ENCODE data around the gene ANKRD36B.
"Not testable (repeated sequence)": the region's sequence is repeated elsewhere in the genome, so short reads cannot be mapped to it uniquely, and the experiment has no call there.

The ANKRD36B gene

GRCh38 chr2:97589598-97590510 lies at the start of gene ANKRD36B:
ANKRD36B (minus strand) TSS chr2:97589877; CDS start chr2:97589685, 192 bp downstream.
- DNase-seq, result peak; percentile 69

- DNase-seq, result not testable (repeated sequence)
Measured at GRCh38 chr2:97626049-97626430, 36.4 kb upstream of the ANKRD36B start.

- not testable (repeated sequence) for DNase-seq
Measured at GRCh38 chr2:97625354-97626048, 35.8 kb upstream of the ANKRD36B start.

GRCh38 chr2:97622976-97623375 lies 33.3 kb upstream of the ANKRD36B start:
- DNase-seq, result not testable (repeated sequence)

- DNase-seq, result not testable (repeated sequence)
Measured at GRCh38 chr2:97620492-97620891, 30.8 kb upstream of the ANKRD36B start.

- DNase-seq, result not testable (repeated sequence)
Measured at GRCh38 chr2:97618939-97619827, 29.5 kb upstream of the ANKRD36B start.

GRCh38 chr2:97617911-97618310 lies 28.2 kb upstream of the ANKRD36B start:
- no peak for DNase-seq

GRCh38 chr2:97615746-97616145 lies 26.1 kb upstream of the ANKRD36B start:
- DNase-seq, result not testable (repeated sequence)

GRCh38 chr2:97611895-97612294 lies 22.2 kb upstream of the ANKRD36B start:
- DNase-seq, result not testable (repeated sequence)

- not testable (repeated sequence) for DNase-seq
Measured at GRCh38 chr2:97608745-97609144, 19.1 kb upstream of the ANKRD36B start.

GRCh38 chr2:97605524-97606339 lies 16.1 kb upstream of the ANKRD36B start:
- DNase-seq, result not testable (repeated sequence)

- not testable (repeated sequence) for DNase-seq
Measured at GRCh38 chr2:97605109-97605508, 15.4 kb upstream of the ANKRD36B start.

- DNase-seq, result not testable (repeated sequence)
Measured at GRCh38 chr2:97601537-97601936, 11.9 kb upstream of the ANKRD36B start.

- DNase-seq, result not testable (repeated sequence)
Measured at GRCh38 chr2:97596180-97596579, 6.5 kb upstream of the ANKRD36B start.

- not testable (repeated sequence) for DNase-seq
Measured at GRCh38 chr2:97593520-97593919, 3.8 kb upstream of the ANKRD36B start.

- DNase-seq, result peak; percentile 82
Measured at GRCh38 chr2:97590515-97591394, 1.1 kb upstream of the ANKRD36B start.

GRCh38 chr2:97589257-97589597 lies 450 bp downstream of the ANKRD36B start:
- DNase-seq, result not testable (repeated sequence)

GRCh38 chr2:97565674-97566073 lies 24.0 kb downstream of the ANKRD36B start:
- DNase-seq, result not testable (repeated sequence)

GRCh38 chr2:97552406-97552805 lies 37.3 kb downstream of the ANKRD36B start:
- not testable (repeated sequence) for DNase-seq

- not testable (repeated sequence) for DNase-seq
Measured at GRCh38 chr2:97550498-97550897, 39.2 kb downstream of the ANKRD36B start.

- DNase-seq, result not testable (repeated sequence)
Measured at GRCh38 chr2:97549058-97549457, 40.6 kb downstream of the ANKRD36B start.

All from RPMI8226 (cell line).